ENCODE results near the gene CAMTA1. TPM values are rescaled to one million over a fixed set of nuclear protein-coding genes. Genes with fewer than 3 reads are reported as not detected.

CAMTA1 gene
- total RNA-seq, 1 donor from 2014 or later, result 38.1 TPM

DNA sequence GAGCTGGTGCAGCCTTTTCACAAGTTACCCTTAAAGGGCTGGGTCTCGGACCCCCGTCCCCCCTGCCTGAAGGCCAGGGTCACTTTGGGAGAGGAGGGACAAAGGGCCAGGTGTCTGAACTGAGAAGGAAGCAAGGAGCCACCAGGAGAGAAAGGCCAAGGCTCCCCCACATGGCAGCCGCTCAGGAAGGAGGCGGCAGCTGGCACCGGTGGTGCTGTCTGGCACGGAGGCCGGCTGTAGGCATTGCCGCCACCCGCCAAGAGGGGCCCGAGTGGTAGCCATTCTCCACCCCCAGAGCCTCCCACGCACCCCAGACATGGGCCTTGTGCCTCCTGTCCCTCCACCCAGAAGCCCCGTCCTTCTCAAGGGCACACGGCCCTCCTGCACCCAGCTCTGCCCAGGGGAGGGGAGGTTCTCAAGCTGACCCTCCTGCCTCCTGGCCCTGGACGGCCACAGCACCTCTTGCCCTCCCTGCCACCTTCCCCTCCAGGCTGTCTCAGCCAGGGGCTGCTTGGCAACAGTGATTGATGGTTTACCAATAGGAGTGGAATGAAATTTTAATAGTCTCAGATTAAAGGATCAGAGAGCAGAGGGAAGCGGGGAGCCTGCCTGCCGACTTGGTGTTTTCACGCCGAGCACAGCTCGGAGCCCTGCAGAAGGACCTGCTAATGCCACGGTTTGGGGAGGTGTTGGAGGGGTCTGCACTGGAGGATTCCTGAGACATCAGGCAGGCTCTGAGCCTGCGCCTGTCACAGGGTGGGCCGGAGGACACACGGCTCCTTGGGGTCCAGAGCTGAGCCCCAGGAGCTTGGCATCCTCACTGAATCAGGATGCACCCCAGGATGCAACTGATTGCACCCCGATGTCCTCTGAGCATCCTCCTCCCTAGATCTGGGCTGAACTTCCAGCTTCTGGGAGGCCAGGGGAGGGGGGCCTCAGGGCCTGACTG, 773.9 kb downstream of the CAMTA1 start:
- no peak overlapping the region for H3K27ac ChIP-seq (ENCODE audit: low read depth, low read length)
- H3K27me3 ChIP-seq (ENCODE audit: control insufficient read depth in 3 of 3, insufficient read depth in 3 of 3, low read length in 3 of 3), result peaks cover 0 to 25% (median 24%) of the 10 kb centered on the region in 3 donors
- no peaks in the 10 kb centered on the region for H3K4me1 ChIP-seq (ENCODE audit: control insufficient read depth in 3 of 3, insufficient read depth in 3 of 3, low read length in 3 of 3)

DNA sequence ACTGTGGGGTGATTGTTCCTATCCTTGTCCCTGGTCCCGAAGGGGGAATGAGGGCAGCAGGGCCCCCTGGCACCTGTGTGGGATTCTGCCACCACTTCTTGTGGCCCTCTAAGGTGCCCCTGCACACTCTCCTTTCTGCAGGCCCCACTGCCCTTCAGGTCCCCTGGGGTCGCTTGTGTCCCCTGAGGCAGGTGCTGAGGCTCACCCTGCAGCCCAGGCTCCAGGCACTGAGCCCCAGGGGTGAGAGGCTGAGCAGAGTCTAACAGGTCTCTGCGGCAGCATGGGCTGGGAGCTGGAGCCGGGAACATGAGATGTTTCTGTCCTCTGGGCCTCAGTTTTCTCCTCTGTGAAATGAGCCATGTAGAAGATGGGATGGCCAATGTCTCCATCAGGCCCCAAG, 774.9 kb downstream of the CAMTA1 start:
- Histone ChIP-seq H3K4me1 (ENCODE audit: control insufficient read depth in 3 of 3, insufficient read depth in 3 of 3, low read length in 3 of 3) (no peaks in the 10 kb centered on the region), H3K27me3 (ENCODE audit: control insufficient read depth in 3 of 3, insufficient read depth in 3 of 3, low read length in 3 of 3) (peaks cover 0 to 25% (median 24%) of the 10 kb centered on the region in 3 donors)

More for the DNA sequence above, 773.9 kb downstream of the CAMTA1 start:
- H3K4me3 ChIP-seq (ENCODE audit: low read length in 3 of 3), result no peak overlapping the region
- H3K9me3 ChIP-seq (ENCODE audit: control insufficient read depth in 3 of 3, low read length in 3 of 3), result no peaks in the 10 kb centered on the region
- no peak overlapping the region for H3K9ac ChIP-seq (ENCODE audit: low read depth in 1 of 3, low read length in 3 of 3)
- no peaks in the 10 kb centered on the region for H3K36me3 ChIP-seq (ENCODE audit: control insufficient read depth in 3 of 3, insufficient read depth in 3 of 3, low read length in 3 of 3)

DNA sequence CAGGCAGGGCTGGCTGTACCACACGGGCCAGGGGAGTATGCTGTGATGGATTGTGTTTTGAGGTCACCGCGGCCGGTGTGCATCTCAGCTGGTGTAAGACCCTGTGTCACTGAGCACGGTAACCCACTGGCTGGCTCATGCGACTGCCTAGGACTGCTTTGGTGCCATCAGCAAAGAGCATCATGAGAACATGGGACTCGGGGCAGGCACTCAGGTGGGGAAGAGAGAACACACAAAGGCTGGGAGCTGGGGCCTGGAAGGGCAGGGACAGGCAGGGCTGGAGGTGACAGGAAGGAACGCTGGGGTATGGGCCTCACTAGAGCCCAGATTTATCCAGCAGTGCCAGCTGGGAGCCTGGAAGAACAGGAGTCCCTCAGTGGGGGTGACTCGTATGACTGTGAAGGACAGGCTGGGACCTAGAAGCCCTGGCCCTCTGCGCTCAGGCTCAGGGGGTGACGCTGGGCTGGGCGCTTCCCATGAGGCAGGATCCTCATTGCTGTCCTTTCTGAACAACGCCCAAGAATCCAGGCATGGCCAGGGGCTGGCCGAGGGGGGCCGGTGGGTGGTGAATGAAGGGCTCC, 775.4 kb downstream of the CAMTA1 start:
- no peaks in the 10 kb centered on the region for H3K9me3 ChIP-seq (ENCODE audit: control insufficient read depth in 3 of 3, low read length in 3 of 3)
- peaks cover 0 to 25% (median 19%) of the 10 kb centered on the region in 3 donors for H3K27me3 ChIP-seq (ENCODE audit: control insufficient read depth in 3 of 3, insufficient read depth in 3 of 3, low read length in 3 of 3)
- no peaks in the 10 kb centered on the region for H3K4me1 ChIP-seq (ENCODE audit: control insufficient read depth in 3 of 3, insufficient read depth in 3 of 3, low read length in 3 of 3)

More for the DNA sequence above, 774.9 kb downstream of the CAMTA1 start:
- H3K27ac ChIP-seq (ENCODE audit: low read depth, low read length), result no peak overlapping the region
- no peaks in the 10 kb centered on the region for H3K9me3 ChIP-seq (ENCODE audit: control insufficient read depth in 3 of 3, low read length in 3 of 3)
- no peaks in the 10 kb centered on the region for H3K36me3 ChIP-seq (ENCODE audit: control insufficient read depth in 3 of 3, insufficient read depth in 3 of 3, low read length in 3 of 3)
- no peak overlapping the region for H3K4me3 ChIP-seq (ENCODE audit: low read length in 3 of 3)
- no peak overlapping the region for H3K9ac ChIP-seq (ENCODE audit: low read depth in 1 of 3, low read length in 3 of 3)

DNA sequence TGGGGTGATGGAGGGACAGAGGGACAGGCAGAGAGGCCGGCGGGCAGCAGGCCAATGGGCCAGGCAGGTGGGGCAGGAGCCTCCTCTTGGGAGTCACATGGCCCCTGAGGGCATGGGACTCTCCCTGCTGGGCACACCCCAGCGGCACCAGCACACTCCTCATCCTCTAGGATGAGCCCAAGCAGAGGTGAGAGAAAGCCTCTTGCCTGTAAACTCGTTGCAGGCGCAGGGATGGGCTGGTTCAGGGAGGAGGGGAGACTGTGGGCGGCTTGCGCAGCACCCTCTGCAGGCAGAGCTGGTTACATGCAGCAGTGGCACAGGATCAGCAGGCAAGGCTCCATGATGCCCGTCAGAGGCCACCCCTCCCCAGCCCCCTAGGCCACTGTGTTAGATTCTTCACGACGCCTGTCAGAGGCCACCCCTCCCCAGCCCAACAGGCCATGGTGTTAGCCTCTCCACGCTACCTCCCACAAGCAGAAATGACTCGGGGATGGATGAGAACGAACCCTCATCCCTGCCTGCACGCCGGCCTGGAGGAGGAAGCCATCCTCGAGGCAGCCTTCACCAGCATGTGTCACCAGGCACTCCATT, 776.2 kb downstream of the CAMTA1 start:
- peaks cover 0 to 22% (median 12%) of the 10 kb centered on the region in 3 donors for H3K27me3 ChIP-seq (ENCODE audit: control insufficient read depth in 3 of 3, insufficient read depth in 3 of 3, low read length in 3 of 3)
- no peak overlapping the region for H3K4me3 ChIP-seq (ENCODE audit: low read length in 3 of 3)
- no peak overlapping the region for H3K27ac ChIP-seq (ENCODE audit: low read depth, low read length)
- no peaks in the 10 kb centered on the region for H3K36me3 ChIP-seq (ENCODE audit: control insufficient read depth in 3 of 3, insufficient read depth in 3 of 3, low read length in 3 of 3)
- H3K9me3 ChIP-seq (ENCODE audit: control insufficient read depth in 3 of 3, low read length in 3 of 3), result no peaks in the 10 kb centered on the region
- no peak overlapping the region for H3K9ac ChIP-seq (ENCODE audit: low read depth in 1 of 3, low read length in 3 of 3)
- no peaks in the 10 kb centered on the region for H3K4me1 ChIP-seq (ENCODE audit: control insufficient read depth in 3 of 3, insufficient read depth in 3 of 3, low read length in 3 of 3)

More for the DNA sequence above, 775.4 kb downstream of the CAMTA1 start:
- Histone ChIP-seq H3K9ac (ENCODE audit: low read depth in 1 of 3, low read length in 3 of 3) (no peak overlapping the region), H3K27ac (ENCODE audit: low read depth, low read length) (no peak overlapping the region), H3K36me3 (ENCODE audit: control insufficient read depth in 3 of 3, insufficient read depth in 3 of 3, low read length in 3 of 3) (no peaks in the 10 kb centered on the region), H3K4me3 (ENCODE audit: low read length in 3 of 3) (no peak overlapping the region)

DNA sequence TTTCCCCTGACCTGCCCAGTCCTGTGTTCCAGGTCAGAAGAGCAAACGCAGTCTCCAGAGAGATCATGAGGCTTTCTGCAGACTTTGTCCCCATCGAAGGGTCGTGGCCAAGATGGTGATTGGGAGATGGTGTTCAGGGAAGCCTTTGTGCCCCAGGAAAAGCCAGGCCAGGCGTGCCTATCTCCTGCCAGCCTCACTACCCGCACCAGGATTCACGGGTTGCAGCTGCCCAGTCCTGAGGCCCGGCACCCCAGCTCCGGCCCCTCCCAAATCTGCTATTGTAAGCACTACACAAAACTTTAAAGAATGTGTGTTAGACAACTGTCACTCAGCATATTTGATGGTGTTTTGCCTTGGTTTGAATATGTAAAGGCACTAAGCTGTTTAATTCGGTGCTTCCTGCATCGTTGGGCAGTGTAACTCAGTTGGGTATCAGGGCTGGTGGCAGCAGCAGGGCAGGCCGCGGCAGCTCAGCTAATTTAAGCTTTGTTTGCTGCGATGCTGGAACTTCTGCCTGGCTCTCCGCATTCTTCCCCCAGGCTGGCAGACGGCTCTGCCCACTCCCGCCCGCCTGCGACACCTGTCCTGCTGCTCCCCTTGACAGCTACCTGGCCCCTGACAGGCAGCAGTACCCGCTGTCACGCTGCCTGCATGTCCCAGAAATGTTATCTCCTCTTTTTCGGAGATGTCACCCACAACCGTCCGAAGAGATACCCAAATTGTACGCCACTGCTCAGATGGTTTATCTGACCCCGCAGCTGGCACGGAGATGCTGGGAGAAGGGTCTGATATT, 776.9 kb downstream of the CAMTA1 start:
- Histone ChIP-seq H3K9me3 (ENCODE audit: control insufficient read depth in 3 of 3, low read length in 3 of 3) (no peaks in the 10 kb centered on the region), H3K9ac (ENCODE audit: low read depth in 1 of 3, low read length in 3 of 3) (no peak overlapping the region), H3K4me3 (ENCODE audit: low read length in 3 of 3) (no peak overlapping the region), H3K27me3 (ENCODE audit: control insufficient read depth in 3 of 3, insufficient read depth in 3 of 3, low read length in 3 of 3) (peaks cover 0 to 18% (median 9%) of the 10 kb centered on the region in 3 donors), H3K4me1 (ENCODE audit: control insufficient read depth in 3 of 3, insufficient read depth in 3 of 3, low read length in 3 of 3) (peaks cover 0 to 2% (median 0%) of the 10 kb centered on the region in 3 donors), H3K27ac (ENCODE audit: low read depth, low read length) (no peak overlapping the region), H3K36me3 (ENCODE audit: control insufficient read depth in 3 of 3, insufficient read depth in 3 of 3, low read length in 3 of 3) (no peaks in the 10 kb centered on the region)

DNA sequence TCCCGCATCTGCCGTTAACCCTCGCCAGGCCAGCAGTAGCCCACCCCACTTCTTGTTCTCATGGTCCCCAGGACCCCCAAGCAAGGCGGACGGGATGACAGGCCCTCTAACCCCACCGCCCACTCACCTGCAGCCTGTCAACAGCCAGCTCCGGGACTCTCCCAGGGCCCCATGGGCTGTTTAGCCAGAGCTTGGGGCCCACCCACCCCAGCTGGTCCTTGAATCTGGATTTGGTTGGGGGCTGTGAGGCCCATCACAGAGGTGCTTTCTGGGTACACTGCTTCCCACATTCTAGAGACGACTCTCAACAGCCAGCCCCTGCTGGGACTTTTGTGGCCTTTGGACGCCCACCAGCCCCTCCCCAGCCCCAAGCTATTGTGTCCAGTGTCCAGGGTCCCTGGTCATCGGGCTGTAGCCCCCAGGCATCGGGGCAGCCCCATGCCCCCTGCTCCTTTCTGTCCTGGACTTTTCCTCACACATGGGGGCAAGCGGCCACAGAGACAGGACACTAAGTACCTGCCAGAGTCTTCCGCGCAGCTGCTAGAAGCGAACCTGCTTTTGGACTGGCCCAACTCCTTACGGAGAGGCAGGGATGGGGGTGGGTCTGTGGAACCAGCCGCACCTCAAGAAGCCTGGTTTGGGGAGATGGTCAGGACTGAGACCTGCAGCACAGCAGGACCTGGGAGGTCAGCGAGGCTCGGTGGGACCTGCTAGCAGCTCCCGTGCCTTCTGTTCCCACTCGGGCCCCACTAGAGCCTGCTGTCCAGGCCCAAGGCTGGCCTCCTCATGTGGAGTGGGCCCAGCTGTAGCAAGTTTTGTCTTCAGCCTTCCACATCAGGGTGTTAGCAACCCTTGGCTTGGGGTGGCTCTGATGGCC, 777.7 kb downstream of the CAMTA1 start:
- H3K27ac ChIP-seq (ENCODE audit: low read depth, low read length), result no peak overlapping the region
- H3K9me3 ChIP-seq (ENCODE audit: control insufficient read depth in 3 of 3, low read length in 3 of 3), result no peaks in the 10 kb centered on the region
- H3K27me3 ChIP-seq (ENCODE audit: control insufficient read depth in 3 of 3, insufficient read depth in 3 of 3, low read length in 3 of 3), result peaks cover 0 to 14% (median 6%) of the 10 kb centered on the region in 3 donors
- H3K4me1 ChIP-seq (ENCODE audit: control insufficient read depth in 3 of 3, insufficient read depth in 3 of 3, low read length in 3 of 3), result peaks cover 0 to 2% (median 0%) of the 10 kb centered on the region in 3 donors
- no peak overlapping the region for H3K4me3 ChIP-seq (ENCODE audit: low read length in 3 of 3)
- no peak overlapping the region for H3K9ac ChIP-seq (ENCODE audit: low read depth in 1 of 3, low read length in 3 of 3)
- H3K36me3 ChIP-seq (ENCODE audit: control insufficient read depth in 3 of 3, insufficient read depth in 3 of 3, low read length in 3 of 3), result no peaks in the 10 kb centered on the region

DNA sequence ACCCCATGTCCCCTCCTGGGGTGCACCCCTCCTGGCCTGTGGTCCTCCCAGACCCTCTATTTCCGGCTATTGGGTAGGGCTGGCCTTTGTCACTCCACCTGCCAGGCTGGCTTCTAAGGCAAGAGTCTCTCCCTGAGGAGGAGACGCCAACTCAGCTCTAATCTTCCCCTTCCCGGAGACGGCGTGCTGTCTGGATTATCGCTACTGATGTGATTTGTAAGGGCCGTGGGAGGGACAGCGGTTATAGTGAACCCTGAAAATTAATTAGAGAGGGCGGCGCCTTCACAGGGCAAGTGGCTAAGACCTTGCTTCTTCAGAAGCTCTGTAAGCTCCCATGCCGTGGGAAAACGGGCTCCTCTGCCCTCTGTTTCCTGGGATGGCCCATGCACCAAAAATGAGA, 778.9 kb downstream of the CAMTA1 start:
- H3K27ac ChIP-seq (ENCODE audit: low read depth, low read length), result no peak overlapping the region
- no peak overlapping the region for H3K9ac ChIP-seq (ENCODE audit: low read depth in 1 of 3, low read length in 3 of 3)

DNA sequence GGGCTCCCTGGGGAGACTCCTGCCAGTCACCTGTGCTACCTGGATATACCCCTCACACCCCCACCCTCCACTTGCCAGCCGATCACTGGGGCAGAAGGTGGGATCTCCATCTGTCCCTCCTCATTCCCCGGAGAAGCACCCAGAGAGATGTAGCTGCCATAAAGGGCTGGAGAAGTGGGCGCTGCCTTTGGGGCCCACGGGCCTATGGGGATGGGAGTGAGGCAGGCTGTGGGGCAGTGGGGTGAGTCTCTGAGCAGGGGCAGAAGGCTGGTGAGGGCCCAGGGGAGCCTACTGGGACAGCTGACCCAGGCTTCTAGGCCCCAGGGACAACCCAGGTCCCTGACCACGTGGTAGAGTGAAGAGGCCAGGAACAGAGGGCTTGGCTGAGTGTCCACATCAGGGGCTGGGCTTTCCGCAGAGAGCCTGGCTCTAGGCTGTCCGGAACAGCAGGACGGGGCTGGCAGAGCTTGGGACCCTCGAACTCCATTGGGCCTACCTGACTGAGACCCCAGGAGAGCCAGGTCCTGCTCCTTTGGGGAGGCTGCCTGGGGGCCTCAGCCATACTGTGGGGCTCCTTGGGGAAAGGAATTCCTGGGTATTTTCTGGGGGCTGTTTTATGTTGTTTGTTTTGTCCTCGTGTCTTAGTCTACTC, 780.0 kb downstream of the CAMTA1 start:
- Histone ChIP-seq H3K36me3 (ENCODE audit: control insufficient read depth in 3 of 3, insufficient read depth in 3 of 3, low read length in 3 of 3) (no peaks in the 10 kb centered on the region), H3K4me3 (ENCODE audit: low read length in 3 of 3) (no peak overlapping the region), H3K27ac (ENCODE audit: low read depth, low read length) (no peak overlapping the region), H3K9me3 (ENCODE audit: control insufficient read depth in 3 of 3, low read length in 3 of 3) (no peaks in the 10 kb centered on the region), H3K27me3 (ENCODE audit: control insufficient read depth in 3 of 3, insufficient read depth in 3 of 3, low read length in 3 of 3) (peaks cover 0 to 10% (median 6%) of the 10 kb centered on the region in 3 donors), H3K4me1 (ENCODE audit: control insufficient read depth in 3 of 3, insufficient read depth in 3 of 3, low read length in 3 of 3) (peaks cover 0 to 2% (median 0%) of the 10 kb centered on the region in 3 donors), H3K9ac (ENCODE audit: low read depth in 1 of 3, low read length in 3 of 3) (no peak overlapping the region)

More for the DNA sequence above, 778.9 kb downstream of the CAMTA1 start:
- H3K27me3 ChIP-seq (ENCODE audit: control insufficient read depth in 3 of 3, insufficient read depth in 3 of 3, low read length in 3 of 3), result peaks cover 0 to 10% (median 6%) of the 10 kb centered on the region in 3 donors
- no peaks in the 10 kb centered on the region for H3K36me3 ChIP-seq (ENCODE audit: control insufficient read depth in 3 of 3, insufficient read depth in 3 of 3, low read length in 3 of 3)
- no peak overlapping the region for H3K4me3 ChIP-seq (ENCODE audit: low read length in 3 of 3)
- H3K4me1 ChIP-seq (ENCODE audit: control insufficient read depth in 3 of 3, insufficient read depth in 3 of 3, low read length in 3 of 3), result peaks cover 0 to 2% (median 0%) of the 10 kb centered on the region in 3 donors
- H3K9me3 ChIP-seq (ENCODE audit: control insufficient read depth in 3 of 3, low read length in 3 of 3), result no peaks in the 10 kb centered on the region
